ENCODE results near the gene BTN2A1. TPM values are rescaled to one million over a fixed set of nuclear protein-coding genes. Genes with fewer than 3 reads are reported as not detected.

Gene BTN2A1
- total and polyA plus RNA-seq, 2 of the 13 experiments (the other 11 are each of a cell fraction or from before 2014, with no cell fraction given), result 16.4 to 30.4 TPM

- TF ChIP-seq ATF7 (IDR thresholded peaks at IDR 0.05), result no peak
- TF ChIP-seq ATF7 (CRISPR knock-in tag; IDR thresholded peaks at IDR 0.05), result no peak
- TF ChIP-seq ZNF501 (CRISPR knock-in tag; IDR thresholded peaks at IDR 0.05), result peak; percentile 88
- TF ChIP-seq AHR (CRISPR knock-in tag; IDR thresholded peaks at IDR 0.05), result no peak
- TF ChIP-seq ZNF407 (CRISPR knock-in tag; IDR thresholded peaks at IDR 0.05; ENCODE audit: not compliant biosample characterization), result no peak
- TF ChIP-seq LCORL (IDR thresholded peaks at IDR 0.05), result no peak
- no peak for TF ChIP-seq LCORL (CRISPR knock-in tag; IDR thresholded peaks at IDR 0.05)
- TF ChIP-seq ESRRA (CRISPR knock-in tag; IDR thresholded peaks at IDR 0.05; ENCODE audit: low read depth), result no peak
- no peak for TF ChIP-seq CHD2 (IDR thresholded peaks at IDR 0.05; ENCODE audit: low read depth, low read length)
- TF ChIP-seq CERS6 (CRISPR knock-in tag; IDR thresholded peaks at IDR 0.05), result no peak
- peak; percentile 15; the same call in 1 of the 2 replicates for TF ChIP-seq CAMTA2 (CRISPR knock-in tag; IDR thresholded peaks at IDR 0.05; ENCODE audit: borderline replicate concordance)
- no peak for TF ChIP-seq HOMEZ (CRISPR knock-in tag; IDR thresholded peaks at IDR 0.05; ENCODE audit: low read depth)
- no peak for TF ChIP-seq IRX3 (CRISPR knock-in tag; IDR thresholded peaks at IDR 0.05; ENCODE audit: borderline replicate concordance, low read depth)
- TF ChIP-seq SETDB1 (CRISPR knock-in tag; IDR thresholded peaks at IDR 0.05; ENCODE audit: borderline replicate concordance), result 0 out of 2 replicates have a peak, but pooled peaks have one; percentile 34
- no peak for TF ChIP-seq ARID2 (CRISPR knock-in tag; IDR thresholded peaks at IDR 0.05; ENCODE audit: borderline replicate concordance)
- TF ChIP-seq AGO1 (IDR thresholded peaks at IDR 0.05; ENCODE audit: low read depth, low read length, poor library complexity, severe bottlenecking), result no peak
- TF ChIP-seq ZNF362 (CRISPR knock-in tag; IDR thresholded peaks at IDR 0.05; ENCODE audit: borderline replicate concordance), result peak; percentile 22; the same call in 1 of the 2 replicates
- TF ChIP-seq ZNF562 (CRISPR knock-in tag; IDR thresholded peaks at IDR 0.05; ENCODE audit: borderline replicate concordance), result no peak
Measured at GRCh38 chr6:26420688-26421171, 37.0 kb upstream of the BTN2A1 start (continued).
